ENCODE data around the gene SOS2. TPM values are rescaled to one million over a fixed set of nuclear protein-coding genes. Genes with fewer than 3 reads are reported as not detected.

The SOS2 gene
- polyA plus RNA-seq, 1 experiment, result 6.4 TPM

DNA sequence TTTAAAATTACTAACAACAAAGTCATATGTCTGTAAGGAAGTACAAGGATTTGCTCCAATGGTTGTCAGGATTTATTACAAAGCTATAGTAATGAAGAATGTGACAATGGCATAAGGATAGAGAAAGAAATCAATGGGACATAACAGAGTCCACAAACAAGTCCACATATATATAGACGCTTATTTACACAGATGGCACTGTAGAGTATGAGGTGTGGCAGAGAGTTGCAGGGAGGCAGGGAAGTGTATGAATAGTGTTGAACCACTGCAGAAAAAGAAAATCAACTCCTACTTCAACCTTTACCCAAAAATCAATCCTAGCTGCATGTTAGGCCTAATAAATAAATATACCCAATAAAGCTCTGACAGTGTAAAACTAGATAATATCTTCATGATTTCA, 21.3 kb downstream of the SOS2 start:
- Histone ChIP-seq H3K36me3 (ENCODE audit: control insufficient read depth, insufficient read depth, low read length) (no peaks in the 10 kb centered on the region), H3K4me3 (ENCODE audit: low read depth, low read length) (no peak overlapping the region), H3K27me3 (ENCODE audit: control insufficient read depth, insufficient read depth, low read length) (no peaks in the 10 kb centered on the region)
- ChIA-PET CTCF (interaction anchor here (1.0 to 1.5 kb wide), 2 partner anchors 46 to 50 kb away, joined by 3 to 4 read pairs; no protein-coding TSS in a partner anchor), POLR2A (interaction anchor here (0.6 kb wide), 2 partner anchors 40 to 648 kb away, joined by 8 to 11 read pairs; no protein-coding TSS in a partner anchor)
- TF ChIP-seq, protein P1, sequence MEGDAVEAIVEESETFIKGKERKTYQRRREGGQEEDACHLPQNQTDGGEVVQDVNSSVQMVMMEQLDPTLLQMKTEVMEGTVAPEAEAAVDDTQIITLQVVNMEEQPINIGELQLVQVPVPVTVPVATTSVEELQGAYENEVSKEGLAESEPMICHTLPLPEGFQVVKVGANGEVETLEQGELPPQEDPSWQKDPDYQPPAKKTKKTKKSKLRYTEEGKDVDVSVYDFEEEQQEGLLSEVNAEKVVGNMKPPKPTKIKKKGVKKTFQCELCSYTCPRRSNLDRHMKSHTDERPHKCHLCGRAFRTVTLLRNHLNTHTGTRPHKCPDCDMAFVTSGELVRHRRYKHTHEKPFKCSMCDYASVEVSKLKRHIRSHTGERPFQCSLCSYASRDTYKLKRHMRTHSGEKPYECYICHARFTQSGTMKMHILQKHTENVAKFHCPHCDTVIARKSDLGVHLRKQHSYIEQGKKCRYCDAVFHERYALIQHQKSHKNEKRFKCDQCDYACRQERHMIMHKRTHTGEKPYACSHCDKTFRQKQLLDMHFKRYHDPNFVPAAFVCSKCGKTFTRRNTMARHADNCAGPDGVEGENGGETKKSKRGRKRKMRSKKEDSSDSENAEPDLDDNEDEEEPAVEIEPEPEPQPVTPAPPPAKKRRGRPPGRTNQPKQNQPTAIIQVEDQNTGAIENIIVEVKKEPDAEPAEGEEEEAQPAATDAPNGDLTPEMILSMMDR (IDR thresholded peaks at IDR 0.05; ENCODE audit: insufficient read depth, low read depth, low read length), result no peak
- no peak for DNase-seq (ENCODE audit: low read depth)

DNA sequence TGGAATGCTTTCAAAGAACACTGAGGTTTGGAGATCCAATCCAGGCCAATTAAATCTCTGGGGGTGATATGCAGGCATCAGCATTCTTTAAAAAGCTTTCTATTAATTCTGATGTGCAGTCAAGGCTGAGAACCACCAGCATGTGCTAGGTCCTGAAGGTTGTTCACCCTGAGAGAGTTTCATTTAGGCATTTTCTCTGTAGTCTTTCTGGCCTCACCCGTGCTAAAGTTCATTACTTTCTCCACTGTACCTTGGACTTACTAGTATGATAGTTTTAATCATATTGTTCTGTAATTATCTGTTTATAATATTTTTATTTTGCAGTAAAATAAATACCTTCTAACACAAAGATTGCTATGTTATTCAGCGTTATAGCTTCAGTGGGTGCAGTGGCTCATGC, 32.9 kb downstream of the SOS2 start:
- Histone ChIP-seq H3K36me3 (ENCODE audit: control insufficient read depth, insufficient read depth, low read length) (peaks cover 4% of the 10 kb centered on the region), H3K27me3 (ENCODE audit: control insufficient read depth, insufficient read depth, low read length) (no peaks in the 10 kb centered on the region), H3K4me3 (ENCODE audit: low read depth, low read length) (no peak overlapping the region)
- no peak for DNase-seq (ENCODE audit: low read depth)
- TF ChIP-seq, protein P1 (IDR thresholded peaks at IDR 0.05; ENCODE audit: insufficient read depth, low read depth, low read length), result no peak
- ChIA-PET POLR2A (no interaction called here), CTCF (interaction anchor here (0.5 to 0.6 kb wide), 2 partner anchors 9 to 10 kb away, joined by 3 read pairs; no protein-coding TSS in a partner anchor)

DNA sequence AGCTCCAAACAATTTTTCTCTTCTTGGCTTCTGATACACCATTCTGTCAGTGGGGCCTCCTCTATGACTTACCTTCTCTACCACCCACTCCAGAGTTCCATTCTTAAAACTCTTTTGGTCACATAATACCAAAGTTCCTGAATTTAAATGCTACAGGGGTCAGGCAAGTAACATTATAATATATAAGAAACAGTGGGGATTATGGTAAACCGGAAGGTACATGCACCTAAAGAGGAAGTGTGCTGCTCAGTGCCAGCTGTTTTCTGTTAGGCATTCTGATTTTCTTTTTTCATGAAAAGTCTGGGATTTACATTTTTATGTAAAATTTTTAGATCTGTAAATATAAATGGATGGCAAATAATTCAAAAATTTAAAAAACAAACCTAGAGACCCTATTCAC, 39.9 kb downstream of the SOS2 start:
- H3K36me3 ChIP-seq (ENCODE audit: control insufficient read depth, insufficient read depth, low read length), result peaks cover 3% of the 10 kb centered on the region
- CTCF ChIA-PET, result interaction anchor here (0.7 kb wide), 1 partner anchor 74 kb away, joined by 3 read pairs; no protein-coding TSS in a partner anchor

DNA sequence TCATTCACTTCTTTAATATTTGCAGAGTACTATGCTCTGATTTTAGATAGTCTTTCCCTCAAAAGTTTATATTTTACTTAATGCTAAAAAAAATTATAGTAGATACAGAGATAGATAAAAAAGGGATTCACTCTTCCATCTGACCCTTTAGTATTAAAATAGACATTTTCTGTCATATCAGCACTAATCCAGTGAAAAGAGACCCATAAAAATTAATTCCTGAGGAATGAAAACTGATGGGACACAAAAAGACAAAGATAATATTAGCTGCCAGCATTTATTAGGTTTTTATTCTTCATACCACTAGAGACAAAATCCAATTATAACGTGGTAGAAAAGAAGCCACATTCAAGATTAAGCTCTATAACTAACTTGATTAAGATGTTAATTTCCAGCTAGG, 45.3 kb downstream of the SOS2 start:
- POLR2A ChIA-PET, result no interaction called here
- DNase-seq (ENCODE audit: low read depth), result no peak
- CTCF ChIA-PET, result interaction anchor here (1.3 to 1.6 kb wide), 2 partner anchors 10 to 11 kb away, joined by 4 to 5 read pairs; no protein-coding TSS in a partner anchor
- TF ChIP-seq, protein P1 (IDR thresholded peaks at IDR 0.05; ENCODE audit: insufficient read depth, low read depth, low read length), result no peak
- Histone ChIP-seq H3K36me3 (ENCODE audit: control insufficient read depth, insufficient read depth, low read length) (no peaks in the 10 kb centered on the region; the same call in none of the 2 replicates), H3K4me3 (ENCODE audit: low read depth, low read length) (no peak overlapping the region), H3K27me3 (ENCODE audit: control insufficient read depth, insufficient read depth, low read length) (no peaks in the 10 kb centered on the region)

More for the DNA sequence above, 39.9 kb downstream of the SOS2 start:
- TF ChIP-seq, protein P1 (IDR thresholded peaks at IDR 0.05; ENCODE audit: insufficient read depth, low read depth, low read length), result no peak
- POLR2A ChIA-PET, result no interaction called here
- DNase-seq (ENCODE audit: low read depth), result no peak
- no peak overlapping the region for H3K4me3 ChIP-seq (ENCODE audit: low read depth, low read length)
- H3K27me3 ChIP-seq (ENCODE audit: control insufficient read depth, insufficient read depth, low read length), result no peaks in the 10 kb centered on the region

DNA sequence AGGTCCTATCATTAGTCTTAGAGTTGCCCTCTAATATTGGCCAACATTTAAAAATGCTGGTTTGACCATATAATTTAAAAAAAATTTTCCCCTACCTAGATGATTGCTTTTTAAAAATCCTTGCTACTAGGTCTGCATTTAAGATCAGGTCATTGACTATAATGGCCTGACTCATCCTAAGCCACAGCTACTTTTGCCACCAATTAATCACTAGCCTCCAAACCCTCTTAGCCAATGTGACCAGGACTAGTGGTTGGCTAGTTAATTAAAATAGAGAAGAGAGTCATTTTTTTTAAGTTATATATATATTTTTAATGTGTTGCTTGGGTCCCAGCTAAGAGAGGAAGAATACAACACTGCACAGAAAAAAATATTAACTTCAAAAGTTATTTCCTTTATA, 57.5 kb downstream of the SOS2 start:
- CTCF ChIA-PET, result interaction anchor here (0.7 kb wide), 1 partner anchor 135 kb away, joined by 3 read pairs; no protein-coding TSS in a partner anchor
- no peaks in the 10 kb centered on the region for H3K27me3 ChIP-seq (ENCODE audit: control insufficient read depth, insufficient read depth, low read length)
- no peak overlapping the region for H3K4me3 ChIP-seq (ENCODE audit: low read depth, low read length)
- POLR2A ChIA-PET, result no interaction called here
- H3K36me3 ChIP-seq (ENCODE audit: control insufficient read depth, insufficient read depth, low read length), result no peaks in the 10 kb centered on the region
- no peak for DNase-seq (ENCODE audit: low read depth)
- TF ChIP-seq, protein P1 (IDR thresholded peaks at IDR 0.05; ENCODE audit: insufficient read depth, low read depth, low read length), result no peak
